Testis (tissue), 3 donors: ENCODE measurements around the gene DUS4L. TPM values are rescaled to one million over a fixed set of nuclear protein-coding genes. Genes with fewer than 3 reads are reported as not detected.

ENCODE experiments used
- polyA plus RNA-seq: library from polyadenylated mRNA; stranded (reverse); fragments of 350-450 nt; fragmentation: Illumina TruSeq; extraction: RNeasy Lipid Tissue Mini Kit (QIAGEN cat#74804); gene quantifications from one replicate; pipeline ENCODE4 v1.2.3, GENCODE V29; 2014; ENCODE audit warnings: low read depth, low replicate concordance; ENCODE audit not compliant: insufficient read depth
- small RNA-seq, 2 donors: library from RNA; depleted of rRNA; stranded (forward); fragments of <200 nt; gene quantifications; one replicate each; pipeline ENCODE3, GENCODE V24; 2016
- total RNA-seq, 2 donors: library from RNA; depleted of rRNA; stranded (reverse); fragments of >200 nt; gene quantifications; one replicate each; pipeline ENCODE4 v1.2.3, GENCODE V29; 2016

The DUS4L gene
- total and polyA plus RNA-seq, 3 donors from 2014 or later, result 9.5 to 30.2 (median 19.5) TPM

Small RNA genes lying within 50 kb of the gene (small RNA-seq; reads per million reads assigned to genes)
- 0 reads per million in 2 donors for gene RF01233

Other genes with a start within 250 kb of the DUS4L start
- not detected for gene GPR22, start 93.9 kb upstream of the DUS4L start, total RNA-seq
- 0.11 TPM for gene GPR22, start 93.9 kb upstream of the DUS4L start, polyA plus RNA-seq
- gene COG5, start 51 bp upstream of the DUS4L start, total RNA-seq, result 10 to 100 TPM; 70.6 to 76.1 TPM
- 27.1 TPM for gene COG5, start 51 bp upstream of the DUS4L start, polyA plus RNA-seq
- 100 to 1,000 TPM; 114 to 134 TPM for gene BCAP29, start 16.3 kb downstream of the DUS4L start, total RNA-seq
- 121 TPM for gene BCAP29, start 16.3 kb downstream of the DUS4L start, polyA plus RNA-seq
- under 1 TPM; 0.43 to 0.79 TPM for gene SLC26A4, start 96.9 kb downstream of the DUS4L start, total RNA-seq
- 1.7 TPM for gene SLC26A4, start 96.9 kb downstream of the DUS4L start, polyA plus RNA-seq
- gene CBLL1, start 180.2 kb downstream of the DUS4L start, total RNA-seq, result 10 to 100 TPM; 29.2 to 42.6 TPM
- gene CBLL1, start 180.2 kb downstream of the DUS4L start, polyA plus RNA-seq, result 58.1 TPM
- 1 to 10 TPM in 1 of 2 donors, not detected in 1; 1.1 TPM for gene SLC26A3, start 239.3 kb downstream of the DUS4L start, total RNA-seq
- gene SLC26A3, start 239.3 kb downstream of the DUS4L start, polyA plus RNA-seq, result 1.3 TPM